Measurements from ENCODE around the gene UBE2S.
"Not testable (repeated sequence)": the region's sequence is repeated elsewhere in the genome, so short reads cannot be mapped to it uniquely, and the experiment has no call there.

The UBE2S gene

DNA sequence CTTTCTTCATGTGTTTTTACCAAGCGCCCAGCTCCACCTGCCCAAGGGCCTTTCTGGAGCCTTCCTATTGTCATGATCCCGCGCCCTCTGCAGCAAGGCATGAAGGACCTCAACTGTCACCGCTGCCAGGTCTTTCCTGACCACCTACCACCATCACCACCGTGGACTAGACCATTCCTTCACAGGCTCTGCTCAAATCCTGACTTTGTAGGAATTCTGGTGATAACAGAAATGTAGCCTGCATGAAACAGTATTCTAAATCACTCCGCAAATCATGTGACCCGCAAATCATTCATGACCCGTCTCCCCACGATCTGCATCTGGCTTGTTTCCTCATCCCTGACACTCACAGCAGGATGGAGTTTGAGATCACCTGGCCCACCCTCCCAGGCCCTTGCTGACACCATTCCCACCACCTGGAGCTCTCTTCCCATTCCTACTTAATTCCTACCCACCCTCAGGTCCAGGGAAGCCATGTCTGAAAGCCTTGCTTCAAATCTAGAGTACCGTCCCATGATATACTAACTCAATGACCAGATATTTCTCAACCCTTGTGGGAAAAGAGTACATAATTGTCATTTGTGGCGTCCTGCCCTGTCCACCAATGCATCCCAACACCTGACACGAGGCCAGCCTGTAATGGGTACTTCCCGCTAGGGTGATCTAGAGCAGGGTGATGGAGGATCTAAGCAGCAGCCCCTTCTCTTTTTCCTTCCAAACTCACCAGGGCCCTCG is 1.3 kb downstream of the UBE2S start:
- DNase-seq (ENCODE audit: low read depth in 2 of 2), result no peak

DNA sequence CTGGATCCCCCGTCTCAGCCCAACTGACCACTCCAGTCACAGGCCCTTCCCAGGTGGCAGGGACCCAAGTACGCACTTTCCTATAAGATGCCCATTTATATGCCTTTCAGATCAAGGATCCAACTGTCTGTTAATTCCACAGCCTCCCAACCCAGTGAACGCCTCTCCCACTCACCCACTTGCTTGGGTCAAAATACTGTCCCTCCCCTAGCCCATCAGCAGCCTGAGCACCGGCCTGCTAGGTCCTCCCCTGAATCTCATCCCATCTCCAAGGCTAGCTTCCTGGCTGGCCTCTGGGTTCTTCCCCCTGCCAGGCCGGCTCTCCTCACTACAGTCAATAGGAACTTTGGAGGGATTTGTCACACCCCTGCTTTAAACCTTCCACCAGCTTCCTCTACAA is 1.9 kb downstream of the UBE2S start:
- DNase-seq (ENCODE audit: low read depth in 2 of 2), result no peak

DNA sequence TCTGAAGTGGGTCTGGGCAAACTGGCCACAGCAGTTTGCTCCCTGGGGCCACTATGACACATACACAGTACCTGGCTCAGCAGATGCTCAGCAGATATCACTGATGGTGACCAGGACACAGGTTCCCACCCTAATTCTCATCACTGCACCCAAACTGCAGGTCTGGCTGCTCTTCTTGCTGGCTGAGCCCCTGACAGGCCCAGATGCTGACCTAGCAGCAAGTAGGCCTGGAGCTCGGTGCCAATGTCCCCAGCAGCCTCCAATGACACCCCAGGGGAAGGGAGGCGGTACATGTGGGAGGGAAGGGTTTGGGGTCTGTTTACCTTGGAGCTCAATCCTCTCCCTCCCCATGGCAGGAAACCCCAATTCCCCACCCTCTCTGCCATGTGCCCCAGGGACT is 5.1 kb downstream of the UBE2S start:
- no peak for DNase-seq (ENCODE audit: low read depth in 2 of 2)

DNA sequence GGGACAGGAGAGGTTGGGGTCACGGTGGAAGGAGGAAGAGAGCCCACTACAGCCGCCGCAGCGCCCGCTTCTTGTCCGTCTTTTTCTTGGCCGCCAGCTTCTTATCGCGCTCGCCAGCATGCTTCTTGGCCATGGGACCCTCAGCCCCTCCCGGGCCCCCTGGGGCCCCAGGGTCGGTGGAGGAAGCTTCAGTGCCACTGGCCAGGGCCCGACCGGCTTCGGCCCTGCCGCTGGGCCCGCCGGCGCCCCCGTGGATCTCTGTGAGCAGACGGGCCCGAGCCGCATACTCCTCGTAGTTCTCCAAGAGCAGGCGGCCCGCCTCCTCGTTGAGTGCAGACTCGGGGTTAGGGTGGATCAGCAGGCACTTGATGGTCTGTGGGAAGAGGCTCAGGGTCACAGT is 6.2 kb downstream of the UBE2S start:
- not testable (repeated sequence) for DNase-seq (ENCODE audit: low read depth in 2 of 2)

DNA sequence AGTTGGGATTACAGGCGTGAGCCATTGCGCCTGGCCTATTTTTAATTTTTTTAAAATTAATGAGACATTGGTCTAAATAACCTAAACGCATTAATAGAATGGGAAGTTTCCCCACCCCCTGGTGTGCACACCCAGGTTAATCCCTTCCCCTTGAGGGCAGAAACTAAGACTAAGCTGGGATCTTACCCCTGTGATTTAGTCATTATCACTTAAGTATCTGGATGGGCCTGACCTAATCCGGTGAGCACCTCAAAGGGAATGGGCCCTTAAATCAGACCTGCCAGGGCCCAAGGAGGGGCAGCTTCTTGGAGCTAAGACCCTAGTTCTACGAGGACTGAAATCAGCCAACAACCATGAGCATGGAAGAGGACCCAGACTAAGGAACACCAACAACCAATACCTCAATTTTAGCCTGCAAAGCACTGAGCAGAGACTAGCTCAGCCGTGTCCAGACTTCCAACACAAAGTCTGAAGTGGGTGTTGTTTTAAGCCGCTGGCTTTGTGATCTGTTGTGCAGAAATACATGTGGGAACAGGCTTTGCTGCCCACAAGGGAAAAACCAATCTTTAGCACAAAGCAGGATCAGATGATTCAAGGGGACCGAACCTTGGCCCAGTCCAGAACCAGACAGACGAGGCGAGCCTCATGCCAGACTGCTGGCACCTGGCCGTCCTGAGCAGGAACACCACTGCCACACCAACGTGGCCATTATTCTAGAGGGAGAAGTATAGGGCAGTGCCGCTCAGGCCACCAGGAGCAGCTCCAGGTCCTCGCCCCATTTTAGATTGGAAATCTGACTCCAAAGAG is 7.1 kb downstream of the UBE2S start:
- no peak for DNase-seq (ENCODE audit: low read depth in 2 of 2)

DNA sequence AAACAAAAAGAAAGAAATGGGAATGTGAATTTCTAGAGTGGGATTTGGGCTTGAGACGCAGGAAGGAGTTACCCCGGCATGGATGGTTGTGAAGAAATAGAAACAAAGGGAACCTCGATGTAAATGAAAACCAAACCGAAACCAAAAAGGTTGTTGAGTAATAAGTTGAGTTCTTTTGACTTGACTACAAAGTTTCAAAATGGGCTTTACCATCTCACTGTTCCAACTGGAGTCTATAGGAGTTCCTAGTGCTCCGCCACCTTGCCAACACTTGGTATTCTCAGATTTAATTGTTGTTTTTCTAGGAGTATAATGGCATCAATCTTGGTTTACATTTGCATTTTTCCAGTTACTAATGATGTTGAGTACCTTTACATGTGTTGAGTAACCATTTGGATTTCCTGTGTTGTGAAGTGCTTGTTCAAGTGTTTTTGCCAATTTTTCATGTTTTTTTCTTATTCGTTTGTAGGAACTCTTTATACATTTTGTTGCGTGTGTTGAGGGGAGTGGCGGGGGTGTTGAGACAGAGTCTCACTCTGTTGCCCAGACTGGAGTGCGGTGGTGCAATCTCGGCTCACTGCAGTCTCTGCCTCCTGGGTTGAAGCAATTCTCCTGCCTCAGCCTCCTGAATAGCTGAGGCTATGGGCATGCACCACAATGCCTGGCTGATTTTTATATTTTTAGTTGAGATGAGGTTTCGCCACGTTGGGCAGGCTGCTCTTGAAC is 9.2 kb downstream of the UBE2S start:
- DNase-seq (ENCODE audit: low read depth in 2 of 2), result no peak

DNA sequence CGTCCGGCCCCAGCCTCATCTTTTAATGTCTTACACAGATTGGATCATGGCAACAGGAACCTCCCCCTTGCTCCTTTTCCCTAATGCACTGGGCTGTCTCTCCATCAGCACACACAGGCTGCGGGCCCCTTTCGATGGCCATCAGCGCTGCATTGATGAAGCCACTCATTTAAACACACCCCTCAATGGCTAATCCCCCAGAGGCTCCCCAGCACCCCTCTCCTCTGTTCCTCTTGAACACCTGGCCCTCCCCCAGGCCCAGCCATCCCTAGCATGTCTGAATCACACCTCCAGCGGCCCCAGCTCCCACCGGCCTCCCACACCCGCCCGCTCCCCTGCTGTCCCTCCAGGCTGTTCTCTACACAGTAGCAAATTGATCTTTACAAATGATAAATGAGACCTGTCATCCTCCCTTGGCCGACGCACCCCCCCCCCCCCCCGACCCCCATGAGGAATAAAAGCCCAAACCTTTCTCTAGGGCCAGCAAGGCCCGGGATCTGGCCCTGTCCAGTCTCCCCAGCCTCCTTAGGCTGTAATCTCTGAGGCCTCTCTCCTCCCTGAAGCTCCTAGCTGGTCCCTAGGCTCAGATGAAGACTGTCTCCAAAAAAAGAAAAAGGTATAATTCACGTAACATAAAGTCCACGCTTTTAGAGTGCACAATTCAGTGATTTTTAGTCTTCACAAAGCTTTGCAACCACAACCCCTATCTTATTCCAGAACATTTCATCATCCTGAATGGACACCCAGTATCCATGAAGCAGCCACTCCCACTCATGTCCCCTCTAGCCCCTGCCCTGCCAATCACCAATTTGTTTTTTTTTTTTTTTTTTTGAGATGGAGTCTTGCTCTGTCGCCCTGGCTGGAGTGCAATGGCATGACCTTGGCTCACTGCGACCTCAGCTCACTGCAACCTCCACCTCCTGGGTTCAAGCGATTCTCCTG is 14.5 kb downstream of the UBE2S start:
- no peak for DNase-seq (ENCODE audit: low read depth in 2 of 2)

DNA sequence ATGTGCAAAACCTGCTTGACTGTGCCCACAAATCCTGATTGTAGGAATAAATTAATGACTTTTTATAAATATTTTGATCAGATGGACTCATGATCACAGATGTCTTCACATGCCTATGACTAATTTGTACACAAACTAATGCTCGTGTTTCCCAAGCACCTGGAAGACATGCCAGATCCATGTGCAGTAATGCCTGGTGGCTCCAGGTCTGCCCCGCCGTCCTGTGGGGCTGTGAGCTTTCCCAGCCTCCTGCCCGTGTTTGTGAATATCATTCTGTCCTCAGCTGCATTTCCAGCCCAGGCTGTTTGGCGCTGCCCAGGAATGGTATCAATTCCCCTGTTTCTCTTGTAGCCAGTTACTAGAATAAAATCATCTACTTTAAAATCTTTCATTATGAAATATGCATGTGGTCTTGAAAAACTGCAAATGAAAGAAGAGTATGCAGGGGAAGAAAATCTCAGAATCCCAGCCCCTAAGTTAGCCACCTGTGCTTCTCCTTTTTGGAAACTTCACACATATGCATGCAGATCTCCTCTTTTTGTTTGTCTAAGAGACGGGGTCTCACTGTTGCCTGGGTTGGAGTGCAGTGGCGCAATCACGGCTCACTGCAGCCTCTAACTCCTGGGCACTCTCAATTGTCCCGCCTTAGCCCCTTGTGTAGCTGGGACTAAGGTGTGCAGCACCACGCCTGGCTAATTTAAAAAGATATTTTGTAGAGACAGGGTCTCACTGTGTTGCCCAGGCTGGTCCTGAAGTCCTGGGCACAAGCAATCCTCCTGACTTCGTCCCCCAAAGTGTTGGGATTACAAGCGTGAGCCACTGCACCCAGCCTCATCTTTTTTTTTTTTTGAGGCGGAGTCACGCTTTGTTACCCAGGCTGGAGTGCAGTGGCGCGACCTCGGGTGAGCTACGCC is 15.6 kb downstream of the UBE2S start:
- no peak for DNase-seq (ENCODE audit: low read depth in 2 of 2)

DNA sequence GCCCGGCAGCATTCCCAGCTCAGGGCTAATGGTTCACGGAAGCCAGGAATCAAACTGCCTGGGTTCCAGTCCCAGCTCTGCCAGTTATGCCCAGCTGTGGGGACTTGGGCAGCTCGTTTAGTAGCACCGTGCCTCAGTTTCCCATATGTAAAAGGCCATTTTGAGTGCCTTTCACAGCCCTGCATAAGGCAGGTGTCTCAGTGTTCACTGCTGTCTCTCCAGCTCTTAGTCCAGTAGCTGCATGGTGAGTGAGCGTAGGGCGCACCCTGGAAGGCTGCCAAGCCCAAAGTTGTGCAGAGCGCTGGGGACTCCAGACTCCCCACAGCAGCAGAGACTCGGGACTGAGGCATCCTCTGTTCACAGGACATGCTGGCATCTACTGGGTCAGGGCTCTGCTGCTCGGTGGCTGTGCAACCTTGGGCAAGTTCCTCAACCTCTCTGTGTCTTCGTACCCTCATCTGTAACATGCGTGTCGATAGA is 16.4 kb downstream of the UBE2S start:
- DNase-seq (ENCODE audit: low read depth in 2 of 2), result no peak

DNA sequence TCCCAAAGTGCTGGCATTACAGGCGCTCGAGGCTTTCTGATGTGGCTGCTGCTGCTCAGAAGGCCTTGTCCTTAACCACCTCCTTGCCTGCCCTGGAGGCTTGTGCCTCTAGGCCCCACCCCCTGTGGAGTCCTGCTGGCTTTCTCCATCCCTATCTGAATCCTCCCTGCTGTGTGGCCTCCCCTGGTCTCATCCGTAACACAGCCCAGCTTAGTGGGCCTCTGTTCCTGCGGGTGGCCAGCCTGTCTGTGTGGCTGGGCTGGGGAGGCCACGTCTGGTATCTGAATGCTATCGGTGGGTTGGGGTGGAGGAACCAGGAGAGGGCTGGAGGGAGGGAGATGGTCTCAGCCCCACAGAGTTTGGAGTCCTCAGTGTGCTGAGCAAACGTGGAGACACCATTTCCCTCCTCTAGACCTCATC is 17.1 kb downstream of the UBE2S start:
- no peak for DNase-seq (ENCODE audit: low read depth in 2 of 2)

DNA sequence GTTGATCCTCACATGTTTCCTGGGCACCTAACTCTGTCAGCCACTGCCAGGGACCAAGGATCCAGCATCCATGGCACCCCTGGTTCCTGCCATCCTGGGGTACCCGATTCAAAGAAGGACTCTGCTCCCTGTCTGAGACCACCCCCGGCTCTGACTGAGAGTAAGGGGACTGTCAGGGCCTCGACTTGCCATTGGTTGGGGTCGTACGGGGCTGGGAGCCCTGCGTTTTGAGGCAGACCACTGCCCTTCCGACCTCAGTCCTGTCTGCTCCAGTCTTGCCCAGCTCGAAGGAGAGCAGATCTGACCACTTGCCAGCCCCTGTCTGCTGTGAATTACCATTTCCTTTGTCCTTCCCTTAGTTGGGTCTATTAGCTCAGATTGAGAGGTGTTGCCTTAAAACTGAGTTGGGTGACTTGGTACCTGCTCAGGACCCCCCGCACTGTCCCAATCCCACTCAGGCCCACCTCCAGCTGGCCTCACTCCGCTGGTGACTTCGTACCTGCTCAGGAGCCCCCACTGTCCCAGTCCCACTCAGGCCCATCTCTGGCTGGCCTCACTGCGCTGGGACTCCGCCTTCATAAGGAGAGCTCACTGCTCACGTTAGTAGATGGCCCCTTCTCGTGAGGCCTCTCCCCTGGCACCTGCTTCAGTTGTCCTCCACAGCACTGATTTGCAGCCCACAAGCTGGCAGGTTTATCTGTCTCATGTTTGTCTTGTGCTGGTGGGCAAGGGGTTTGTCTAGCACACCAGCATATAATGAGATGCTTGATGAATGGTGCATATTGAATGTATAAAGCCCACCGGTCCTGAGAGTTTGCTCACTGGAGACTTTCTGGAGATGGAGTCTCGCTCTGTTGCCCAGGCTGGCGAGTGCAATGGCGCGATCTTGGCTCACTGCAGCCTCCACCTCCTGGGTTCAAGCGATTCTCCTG is 17.9 kb downstream of the UBE2S start:
- DNase-seq (ENCODE audit: low read depth in 2 of 2), result no peak

DNA sequence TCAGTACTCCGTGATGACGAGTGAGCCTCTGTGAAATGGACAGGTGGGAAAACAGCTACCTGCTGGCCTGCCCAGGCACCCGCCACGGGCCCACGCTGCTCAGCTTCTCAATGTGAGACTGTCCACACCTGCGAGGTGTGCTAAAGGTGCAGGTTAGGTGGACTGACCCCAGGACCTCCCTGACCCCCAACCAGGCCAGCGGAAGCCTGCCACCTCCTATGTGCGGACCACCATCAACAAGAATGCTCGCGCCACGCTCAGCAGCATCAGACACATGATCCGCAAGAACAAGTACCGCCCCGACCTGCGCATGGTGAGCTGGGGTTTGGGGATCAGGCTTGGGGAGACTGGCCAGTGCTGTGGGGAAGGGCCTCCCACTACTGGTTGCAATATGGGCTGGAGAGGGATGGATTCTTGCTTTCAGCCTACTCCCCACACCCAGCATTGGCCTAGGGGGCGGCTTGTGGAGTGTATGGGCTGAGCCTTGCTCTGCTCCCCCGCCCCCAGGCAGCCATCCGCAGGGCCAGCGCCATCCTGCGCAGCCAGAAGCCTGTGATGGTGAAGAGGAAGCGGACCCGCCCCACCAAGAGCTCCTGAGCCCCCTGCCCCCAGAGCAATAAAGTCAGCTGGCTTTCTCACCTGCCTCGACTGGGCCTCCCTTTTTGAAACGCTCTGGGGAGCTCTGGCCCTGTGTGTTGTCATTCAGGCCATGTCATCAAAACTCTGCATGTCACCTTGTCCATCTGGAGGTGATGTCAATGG is 19.7 kb downstream of the UBE2S start:
- no peak for DNase-seq (ENCODE audit: low read depth in 2 of 2)

DNA sequence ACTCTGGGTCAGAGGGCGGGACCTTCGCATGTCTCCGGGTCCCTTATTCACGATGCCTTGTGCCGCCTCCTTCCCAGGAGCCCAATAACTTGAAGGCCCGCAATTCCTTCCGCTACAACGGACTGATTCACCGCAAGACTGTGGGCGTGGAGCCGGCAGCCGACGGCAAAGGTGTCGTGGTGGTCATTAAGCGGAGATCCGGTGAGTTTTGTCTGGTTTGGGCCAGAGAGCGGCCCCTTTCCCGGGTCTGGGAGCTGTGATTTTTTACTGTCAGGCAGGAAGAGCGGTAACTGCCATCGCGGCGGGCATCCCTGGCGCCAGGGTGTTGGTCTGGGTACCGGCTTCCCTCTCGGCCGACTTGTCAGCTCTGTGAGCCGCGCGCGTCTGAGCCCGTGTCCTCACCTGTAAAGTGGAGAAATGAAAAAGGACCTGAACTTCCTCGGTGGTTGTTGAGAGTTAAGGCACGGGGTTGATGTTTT is 21.1 kb downstream of the UBE2S start:
- DNase-seq (ENCODE audit: low read depth in 2 of 2), result no peak

DNA sequence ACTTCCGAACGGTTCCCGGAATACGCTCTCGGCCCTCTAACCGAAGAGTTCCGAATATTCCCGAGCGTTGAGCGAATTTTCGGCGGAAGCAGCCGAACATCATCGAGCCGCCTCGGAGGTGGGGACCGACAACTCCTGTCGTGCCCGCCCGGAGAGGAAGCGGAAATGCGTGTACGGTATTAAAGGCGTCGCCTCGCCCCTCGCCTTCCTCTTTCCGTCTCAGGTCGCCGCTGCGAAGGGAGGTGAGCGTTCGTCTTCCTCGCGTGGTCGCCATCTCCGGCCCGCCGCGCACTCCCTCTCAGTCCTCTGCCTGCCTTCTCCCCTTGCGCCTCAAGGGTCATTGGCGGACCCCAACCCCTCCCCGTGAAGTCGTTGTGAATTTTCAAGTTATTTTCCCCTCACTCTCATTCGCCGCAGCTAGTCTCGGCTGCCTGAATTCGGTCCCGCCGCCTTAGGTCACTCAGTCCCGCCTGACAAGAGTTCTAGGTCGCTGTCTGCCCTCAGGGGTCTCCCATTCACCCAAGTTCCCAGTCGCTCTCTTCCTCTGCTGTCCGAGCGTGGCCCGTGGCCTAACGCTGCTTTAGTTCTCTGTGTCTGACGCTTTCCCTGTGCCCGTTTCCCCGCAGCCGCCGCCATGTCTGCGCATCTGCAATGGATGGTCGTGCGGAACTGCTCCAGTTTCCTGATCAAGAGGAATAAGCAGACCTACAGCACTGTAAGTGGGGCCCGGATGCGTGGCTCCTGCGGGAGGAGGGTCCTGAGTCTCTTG is 21.7 kb downstream of the UBE2S start, which contains the start of gene RPL28:
Gene RPL28 (plus strand): TSS at position 209 of the 769 bp plus-strand sequence. CDS start 426 bp downstream, at position 635.
- DNase-seq (ENCODE audit: low read depth in 2 of 2), result peak; percentile 96 to 97

DNA sequence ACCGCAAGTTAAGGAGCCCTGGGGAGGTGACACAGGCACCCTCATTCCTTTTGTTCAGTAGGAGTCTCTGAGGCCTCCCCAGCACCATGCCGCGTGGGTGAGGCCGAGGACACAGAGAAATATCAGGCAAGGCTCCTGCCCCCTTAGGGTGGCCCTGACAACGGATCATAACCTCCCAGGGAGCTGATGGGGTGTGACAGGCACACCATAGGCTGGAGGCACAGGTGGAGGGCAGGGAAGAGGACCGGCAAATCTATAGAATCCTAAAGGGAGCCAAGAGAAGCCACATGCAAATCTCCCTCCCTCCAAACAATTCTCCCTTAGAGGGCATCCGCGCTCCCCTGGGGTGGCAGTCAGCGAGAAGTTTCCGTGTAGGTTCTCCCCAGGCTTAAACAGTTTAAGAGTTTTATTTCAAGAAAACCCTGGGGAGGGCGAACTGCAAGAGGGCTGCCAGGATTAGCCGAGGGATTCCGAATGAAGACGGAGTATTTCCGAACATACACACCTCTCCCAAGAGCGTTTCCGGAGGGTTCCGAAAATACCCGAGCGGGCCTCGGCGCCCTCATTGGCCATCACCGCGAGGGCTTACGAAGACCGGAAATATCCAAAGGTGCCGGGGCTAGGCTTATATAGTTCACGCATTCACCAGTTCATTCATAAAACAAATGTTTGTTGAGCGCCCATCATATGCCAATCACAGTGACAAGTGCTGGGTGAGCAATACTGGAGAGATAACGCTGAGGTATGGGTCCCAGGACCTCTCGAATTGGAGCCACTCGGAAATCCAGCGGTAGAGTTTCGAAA is 22.5 kb downstream of the UBE2S start:
- DNase-seq (ENCODE audit: low read depth in 2 of 2), result peak; percentile 89 to 97

DNA sequence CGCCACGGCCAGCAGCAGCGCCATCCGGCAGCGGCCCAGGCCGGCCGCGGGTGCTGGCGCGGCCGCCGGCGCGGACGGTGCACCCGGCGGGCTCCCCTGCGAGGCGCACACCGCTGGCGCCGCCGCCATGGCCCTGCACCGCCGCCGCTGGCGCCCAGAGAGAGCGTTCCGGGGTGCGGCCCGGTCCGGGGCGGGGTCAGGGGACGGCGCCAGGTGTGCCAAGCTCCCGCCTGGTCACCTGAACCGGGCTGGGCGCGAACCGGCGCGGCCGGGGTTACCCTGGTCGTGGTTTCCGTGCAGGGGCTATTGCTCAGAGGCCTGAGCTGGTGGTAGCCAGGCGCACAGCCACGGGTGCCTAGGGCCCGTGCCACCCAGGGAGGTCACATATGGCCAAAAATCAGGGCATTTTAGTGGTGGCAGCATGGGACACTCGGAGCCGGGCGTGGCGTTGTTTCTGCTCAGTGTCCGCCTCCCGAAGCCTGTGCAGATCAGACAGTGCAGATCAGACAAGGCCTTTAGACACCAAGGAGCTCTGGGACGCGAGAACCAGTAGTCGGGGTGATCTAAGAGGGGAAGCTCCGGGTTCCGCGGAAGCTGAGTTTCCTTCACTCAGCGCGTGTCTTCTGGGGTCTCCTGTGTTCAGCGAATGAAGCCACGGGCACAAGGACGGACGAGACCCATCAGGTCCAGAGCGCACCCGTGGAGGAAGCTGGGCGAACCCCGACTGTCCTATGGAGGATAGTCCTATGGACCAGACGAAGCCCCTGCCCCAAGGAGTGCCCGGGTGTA is 23.3 kb downstream of the UBE2S start, which contains the start of gene TMEM238:
Gene TMEM238 (minus strand): TSS at position 162 of the 789 bp plus-strand sequence. CDS start 33 bp downstream, at position 129.
- no peak for DNase-seq (ENCODE audit: low read depth in 2 of 2)

Data from stimulated activated CD4-positive, alpha-beta T cell treated with anti-CD3 and anti-CD28 coated beads, Interleukin-15, amount 100 ng/mL, for 48 hours (primary cell).